Nephron progenitor cell (in vitro differentiated cells): Measurements from ENCODE around the gene BLTP3B.

ENCODE experiments used
- DNase-seq: peaks from one replicate; pipeline ENCODE4 v3.0.0; 2021
- H3K27ac Mint-ChIP-seq: 2 replicates; pipeline ENCODE4 v1.8.0; 2021; ENCODE audit warnings: mild to moderate bottlenecking, moderate library complexity, mixed read lengths
- H3K27me3 Mint-ChIP-seq: 2 replicates; pipeline ENCODE4 v1.8.0; 2021; ENCODE audit warnings: mild to moderate bottlenecking, low read depth, mixed read lengths; ENCODE audit not compliant: poor library complexity
- H3K36me3 Mint-ChIP-seq: 2 replicates; pipeline ENCODE4 v1.8.0; 2021; ENCODE audit warnings: low read depth, mixed read lengths
- H3K4me1 Mint-ChIP-seq: 2 replicates; pipeline ENCODE4 v1.8.0; 2021; ENCODE audit warnings: mixed read lengths
- H3K4me3 Mint-ChIP-seq: 2 replicates; pipeline ENCODE4 v1.8.0; 2021; ENCODE audit warnings: mild to moderate bottlenecking, moderate library complexity, mixed read lengths
- H3K9me3 Mint-ChIP-seq: 2 replicates; pipeline ENCODE4 v1.8.0; 2021; ENCODE audit warnings: mild to moderate bottlenecking, moderate library complexity, mixed read lengths
- CTCF ChIP-seq: fragments of 200-600 bp; sonication (generic); IDR thresholded peaks from 2 replicates; pipeline ENCODE4 v1.5.0; 2021; ENCODE audit warnings: antibody characterized with exemption

BLTP3B gene

GRCh38 chr12:100157427-100157821, 14.8 kb upstream of the BLTP3B start:
- H3K9me3 Mint-ChIP-seq: no peaks in the 10 kb centered on the region
- no peak overlapping the region for H3K27ac Mint-ChIP-seq
- DNase-seq: no peak
- peaks cover 10% of the 10 kb centered on the region for H3K27me3 Mint-ChIP-seq
- H3K4me1 Mint-ChIP-seq: no peaks in the 10 kb centered on the region
- no peak overlapping the region for H3K4me3 Mint-ChIP-seq
- no peak for TF ChIP-seq CTCF
- H3K36me3 Mint-ChIP-seq: peaks cover 6% of the 10 kb centered on the region

GRCh38 chr12:100156731-100157426, 14.2 kb upstream of the BLTP3B start:
- TF ChIP-seq CTCF: no peak
- Mint-ChIP-seq H3K27me3 (peaks cover 10% of the 10 kb centered on the region), H3K4me3 (no peak overlapping the region), H3K36me3 (peaks cover 6% of the 10 kb centered on the region), H3K27ac (no peak overlapping the region), H3K9me3 (no peaks in the 10 kb centered on the region), H3K4me1 (no peaks in the 10 kb centered on the region)
- DNase-seq: no peak

DNA sequence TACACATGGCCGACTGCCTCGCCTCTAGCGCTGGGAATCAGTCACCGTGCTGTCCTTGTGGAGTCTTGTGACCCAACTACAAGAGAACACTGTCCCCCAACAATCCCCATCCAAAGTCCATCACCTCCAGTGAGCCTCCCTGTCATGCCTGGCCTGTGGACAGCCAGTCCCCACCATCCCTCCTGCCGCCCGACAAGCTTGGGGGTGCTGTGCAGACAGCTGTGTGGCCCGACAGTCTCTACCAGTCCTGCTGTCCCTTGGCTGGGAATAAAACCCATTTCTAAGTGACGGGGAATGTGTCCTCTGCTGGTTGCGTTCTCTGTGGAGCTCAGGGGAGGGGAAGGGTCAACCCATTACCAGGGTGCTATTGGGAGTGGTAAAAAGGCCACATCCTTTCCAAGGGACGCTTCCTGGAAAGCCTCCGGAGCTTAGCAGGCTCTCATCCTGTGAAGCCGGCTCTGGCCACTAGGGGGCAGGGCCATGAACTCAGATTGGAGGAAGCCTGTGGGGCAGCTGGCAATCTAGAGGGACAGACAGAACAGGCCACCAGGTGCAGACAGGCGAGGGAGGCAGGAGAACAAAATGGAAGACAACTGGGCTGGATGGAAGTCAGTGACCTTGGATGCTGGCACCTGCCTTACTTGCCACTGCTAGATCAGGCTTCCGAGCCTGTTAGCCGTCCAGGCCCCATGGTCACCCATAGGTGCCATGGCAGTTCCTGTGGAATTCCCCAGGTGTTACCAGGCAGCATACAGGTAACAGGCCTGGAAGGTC, 12.0 kb upstream of the BLTP3B start:
- Mint-ChIP-seq H3K4me3 (no peak overlapping the region), H3K36me3 (peaks cover 3% of the 10 kb centered on the region), H3K9me3 (no peaks in the 10 kb centered on the region), H3K4me1 (no peaks in the 10 kb centered on the region), H3K27ac (no peak overlapping the region), H3K27me3 (peaks cover 10% of the 10 kb centered on the region)
- TF ChIP-seq CTCF: peak; percentile 74
- DNase-seq: peak; percentile 77

- H3K9me3 Mint-ChIP-seq: no peaks in the 10 kb centered on the region
Measured at GRCh38 chr12:100153131-100153530, 10.5 kb upstream of the BLTP3B start.

DNA sequence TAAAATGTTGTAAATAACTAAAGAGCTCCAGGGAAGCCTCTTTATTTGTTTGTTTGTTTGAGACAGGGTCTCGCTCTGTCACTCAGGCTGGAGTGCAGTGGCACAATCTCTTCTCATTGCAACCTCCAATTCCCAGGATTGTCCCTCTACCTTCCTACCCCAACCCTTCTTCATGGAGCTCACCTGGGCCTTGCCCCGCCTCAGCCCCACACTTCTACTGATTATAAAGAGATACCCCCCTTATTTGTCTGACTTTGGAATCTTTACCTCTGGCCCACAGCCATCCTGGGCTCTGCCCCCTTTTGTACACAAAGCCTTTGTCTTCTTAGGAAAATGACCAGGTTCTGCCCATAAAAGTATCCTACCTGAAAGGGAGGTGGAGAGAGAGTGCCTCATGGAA, 9.1 kb upstream of the BLTP3B start:
- H3K36me3 Mint-ChIP-seq: no peaks in the 10 kb centered on the region
- no peak overlapping the region for H3K4me3 Mint-ChIP-seq
- H3K9me3 Mint-ChIP-seq: no peaks in the 10 kb centered on the region
- H3K4me1 Mint-ChIP-seq: no peaks in the 10 kb centered on the region
- DNase-seq: no peak
- H3K27ac Mint-ChIP-seq: no peak overlapping the region
- TF ChIP-seq CTCF: no peak
- H3K27me3 Mint-ChIP-seq: peaks cover 7% of the 10 kb centered on the region

More at GRCh38 chr12:100153131-100153530, 10.5 kb upstream of the BLTP3B start:
- H3K4me1 Mint-ChIP-seq: no peaks in the 10 kb centered on the region
- peaks cover 7% of the 10 kb centered on the region for H3K27me3 Mint-ChIP-seq
- no peak for TF ChIP-seq CTCF
- H3K4me3 Mint-ChIP-seq: no peak overlapping the region
- no peaks in the 10 kb centered on the region for H3K36me3 Mint-ChIP-seq
- no peak overlapping the region for H3K27ac Mint-ChIP-seq
- DNase-seq: no peak
